C4-2B (cell line): ENCODE data around the gene DOK1.

Source experiments
- ZFX ChIP-seq: fragments of 450-650 bp; IDR thresholded peaks from 2 replicates; pipeline ENCODE4 v1.6.1; 2017
- TF ChIP-seq, protein P1 (sequence below): fragments of 450-650 bp; conservative IDR thresholded peaks from 2 replicates; pipeline ENCODE4 v1.5.1; 2017; ENCODE audit warnings: mild to moderate bottlenecking

DNA sequence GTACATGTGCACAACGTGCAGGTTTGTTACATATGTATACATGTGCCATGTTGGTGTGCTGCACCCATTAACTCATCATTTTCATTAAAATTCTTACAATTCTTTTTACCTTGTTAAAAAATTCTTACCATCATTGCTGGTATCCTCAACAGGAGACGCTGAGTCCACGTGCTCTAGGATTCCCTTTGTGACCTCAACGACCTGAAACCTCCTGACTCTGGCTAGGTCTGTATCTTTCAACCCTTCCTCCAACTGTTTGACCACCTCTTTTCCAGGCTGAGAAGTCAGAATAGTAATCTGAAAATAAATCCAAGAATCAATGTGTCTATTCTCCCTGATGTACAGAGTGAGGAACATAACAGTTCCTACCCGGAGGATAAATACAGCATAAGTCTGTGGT is 52.4 kb downstream of the DOK1 start:
- TF ChIP-seq, protein P1, sequence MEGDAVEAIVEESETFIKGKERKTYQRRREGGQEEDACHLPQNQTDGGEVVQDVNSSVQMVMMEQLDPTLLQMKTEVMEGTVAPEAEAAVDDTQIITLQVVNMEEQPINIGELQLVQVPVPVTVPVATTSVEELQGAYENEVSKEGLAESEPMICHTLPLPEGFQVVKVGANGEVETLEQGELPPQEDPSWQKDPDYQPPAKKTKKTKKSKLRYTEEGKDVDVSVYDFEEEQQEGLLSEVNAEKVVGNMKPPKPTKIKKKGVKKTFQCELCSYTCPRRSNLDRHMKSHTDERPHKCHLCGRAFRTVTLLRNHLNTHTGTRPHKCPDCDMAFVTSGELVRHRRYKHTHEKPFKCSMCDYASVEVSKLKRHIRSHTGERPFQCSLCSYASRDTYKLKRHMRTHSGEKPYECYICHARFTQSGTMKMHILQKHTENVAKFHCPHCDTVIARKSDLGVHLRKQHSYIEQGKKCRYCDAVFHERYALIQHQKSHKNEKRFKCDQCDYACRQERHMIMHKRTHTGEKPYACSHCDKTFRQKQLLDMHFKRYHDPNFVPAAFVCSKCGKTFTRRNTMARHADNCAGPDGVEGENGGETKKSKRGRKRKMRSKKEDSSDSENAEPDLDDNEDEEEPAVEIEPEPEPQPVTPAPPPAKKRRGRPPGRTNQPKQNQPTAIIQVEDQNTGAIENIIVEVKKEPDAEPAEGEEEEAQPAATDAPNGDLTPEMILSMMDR: no peak
- TF ChIP-seq ZFX: no peak
